HCT116 (cell line): ENCODE data around the gene GRIFIN. TPM values are rescaled to one million over a fixed set of nuclear protein-coding genes. Genes with fewer than 3 reads are reported as not detected.

Experiments used
- ATAC-seq: fragments of 200-7000 bp; cut with Tn5 transposase; 2 replicates; pipeline ENCODE4 v1.9.1; 2020; ENCODE audit warnings: mild to moderate bottlenecking, moderate library complexity
- BruUV-seq: library from RNA; stranded (reverse); fragments of 400-500 nt; replicated peaks from 2 replicates; lab custom pipeline; 2021; lab: Mats Ljungman, UMichigan
- CTCF ChIA-PET: fragments of 300-600 bp; sonication (Branson Sonifier 250); formaldehyde crosslinking; loops from one replicate; lab custom pipeline; 2021; ENCODE audit warnings: antibody characterized with exemption; lab: Charles Lee
- POLR2A ChIA-PET: fragments of 300-600, 350-600 bp; sonication (Branson Sonifier 250); formaldehyde crosslinking; loops from one replicate; lab custom pipeline; 2021; ENCODE audit warnings: antibody characterized with exemption; lab: Charles Lee
- RAD21 ChIA-PET, 2 experiments: fragments of 300-600 bp; sonication (Branson Sonifier 250); formaldehyde crosslinking; loops; one replicate each; lab custom pipeline; 2023; ENCODE audit warnings: low total read pairs in 2 of 2; ENCODE audit not compliant: uncharacterized antibody in 2 of 2, unreplicated experiment in 2 of 2, low non-redundant PET in 1 of 2; lab: Charles Lee
- DNase-seq: peaks from one replicate; pipeline ENCODE4 v3.0.0-alpha.2; 2010; ENCODE audit warnings: low read depth, low spot score
- H2AFZ ChIP-seq: fragments of 200-600 bp; shearing (Covaris generic), sonication (generic); 2 replicates; pipeline ENCODE4 v1.6.1; 2017; ENCODE audit warnings: low read depth, mixed run types, mixed read lengths, antibody characterized with exemption, low read length; ENCODE audit not compliant: poor library complexity, severe bottlenecking
- H3K27ac ChIP-seq: 2 replicates; pipeline ENCODE4 v1.5.1; 2012; ENCODE audit warnings: low read depth, low read length
- H3K27me3 ChIP-seq: fragments of 200-600 bp; sonication (generic); 2 replicates; pipeline ENCODE4 v1.6.1; 2016; ENCODE audit warnings: mixed run types, low read length, mixed read lengths; ENCODE audit not compliant: insufficient read depth
- H3K36me3 ChIP-seq, 2 experiments: fragments of 200-500 bp in 1 of 2; fragments of 200-600 bp in 1 of 2; sonication (Bioruptor generic) in 1 of 2; sonication (generic) in 1 of 2; 2 replicates each; pipeline versions ENCODE4 v1.5.1 to v1.6.1; 2014 to 2016; ENCODE audit warnings: low read length in 2 of 2, inconsistent platforms in 1 of 2, mixed read lengths in 1 of 2, mixed run types in 1 of 2; ENCODE audit not compliant: insufficient read depth in 2 of 2, control insufficient read depth in 1 of 2
- H3K4me1 ChIP-seq, 2 experiments: fragments of 200-600 bp in 1 of 2; sonication (generic) in 1 of 2; 2 replicates each; pipeline versions ENCODE4 v1.5.1 to v1.6.1; 2012 to 2017; ENCODE audit warnings: low read length in 2 of 2, inconsistent platforms in 1 of 2, mild to moderate bottlenecking in 1 of 2, mixed read lengths in 1 of 2, mixed run types in 1 of 2, moderate library complexity in 1 of 2; ENCODE audit not compliant: insufficient read depth in 2 of 2, control insufficient read depth in 1 of 2
- H3K4me2 ChIP-seq: fragments of 200-600 bp; sonication (generic); 2 replicates; pipeline ENCODE4 v1.6.1; 2017; ENCODE audit warnings: mixed run types, low read length, mixed read lengths
- H3K4me3 ChIP-seq, 2 experiments: fragments of 200-600 bp in 1 of 2; sonication (generic) in 1 of 2; replicated peaks in 1 of 2; 2 replicates each; pipeline ENCODE4 v1.5.1; 2011 to 2016; ENCODE audit warnings: low read length in 2 of 2, control low read depth in 1 of 2, low read depth in 1 of 2, mild to moderate bottlenecking in 1 of 2, mixed read lengths in 1 of 2, mixed run types in 1 of 2
- H3K79me2 ChIP-seq: fragments of 200-600 bp; sonication (generic); 2 replicates; pipeline ENCODE4 v1.6.1; 2017; ENCODE audit warnings: mild to moderate bottlenecking, mixed run types, low read length, moderate library complexity, mixed read lengths; ENCODE audit not compliant: insufficient read depth
- H3K9ac ChIP-seq: fragments of 200-600 bp; sonication (generic); 2 replicates; pipeline ENCODE4 v1.6.1; 2016; ENCODE audit warnings: low read length, mixed read lengths
- H3K9me2 ChIP-seq: fragments of 200-600 bp; sonication (generic), shearing (Covaris generic); 2 replicates; pipeline ENCODE4 v1.6.1; 2017; ENCODE audit warnings: mixed run types, mild to moderate bottlenecking, moderate library complexity; ENCODE audit not compliant: insufficient read depth
- H3K9me3 ChIP-seq, 2 experiments: fragments of 200-500 bp in 1 of 2; fragments of 200-600 bp in 1 of 2; sonication (Bioruptor generic) in 1 of 2; sonication (generic) in 1 of 2; 2 replicates each; pipeline ENCODE4 v1.6.1; 2014 to 2017; ENCODE audit warnings: low read length in 2 of 2, mixed read lengths in 2 of 2, inconsistent platforms in 1 of 2, low read depth in 1 of 2, mild to moderate bottlenecking in 1 of 2, mixed run types in 1 of 2, moderate library complexity in 1 of 2; ENCODE audit not compliant: control insufficient read depth in 1 of 2, insufficient read depth in 1 of 2
- H4K20me1 ChIP-seq: fragments of 200-600 bp; sonication (generic), shearing (Covaris generic); 2 replicates; pipeline ENCODE4 v1.6.1; 2017; ENCODE audit warnings: mixed run types, mild to moderate bottlenecking, moderate library complexity; ENCODE audit not compliant: insufficient read depth
- CBX3 ChIP-seq: IDR thresholded peaks from 2 replicates; pipeline ENCODE4 v1.6.1; 2012; ENCODE audit warnings: low read depth
- CTCF ChIP-seq, 3 experiments: fragments of 200-600 bp in 1 of 3; sonication (generic) in 1 of 3; IDR thresholded peaks in 2 of 3; conservative IDR thresholded peaks in 1 of 3; 2 replicates each; pipeline ENCODE4 v1.5.1; 2012 to 2017; ENCODE audit warnings: low read depth in 2 of 3, low read length in 2 of 3, antibody characterized with exemption in 1 of 3, borderline replicate concordance in 1 of 3, control low read depth in 1 of 3, mild to moderate bottlenecking in 1 of 3, mixed read lengths in 1 of 3, mixed run types in 1 of 3, moderate library complexity in 1 of 3; ENCODE audit not compliant: insufficient read depth in 1 of 3
- EGR1 ChIP-seq: IDR thresholded peaks from 2 replicates; pipeline ENCODE4 v1.6.1; 2012; ENCODE audit warnings: low read depth
- ELF1 ChIP-seq: IDR thresholded peaks from 2 replicates; pipeline ENCODE4 v1.6.1; 2012; ENCODE audit warnings: low read depth, borderline replicate concordance
- EZH2 ChIP-seq: fragments of 200-600 bp; sonication (generic); IDR thresholded peaks from 2 replicates; pipeline ENCODE4 v1.6.1; 2017; ENCODE audit warnings: antibody characterized with exemption, mixed run types
- EZH2phosphoT487 ChIP-seq: fragments of 200-600 bp; IDR thresholded peaks from 2 replicates; pipeline ENCODE4 v1.6.1; 2018; ENCODE audit warnings: antibody characterized with exemption, borderline replicate concordance
- FOSL1 ChIP-seq: IDR thresholded peaks from 2 replicates; pipeline ENCODE4 v1.6.1; 2012; ENCODE audit warnings: low read depth
- JUND ChIP-seq: IDR thresholded peaks from 2 replicates; pipeline ENCODE4 v1.6.1; 2012
- POLR2A ChIP-seq: IDR thresholded peaks from 2 replicates; pipeline ENCODE4 v1.7.0; 2011; ENCODE audit warnings: borderline replicate concordance; ENCODE audit not compliant: insufficient read depth, insufficient read length; ENCODE audit errors: extremely low read depth
- POLR2AphosphoS5 ChIP-seq: IDR thresholded peaks from 2 replicates; pipeline ENCODE4 v1.6.1; 2011; ENCODE audit warnings: mild to moderate bottlenecking, low read depth, low read length, moderate library complexity
- RAD21 ChIP-seq: IDR thresholded peaks from 2 replicates; pipeline ENCODE4 v1.6.1; 2012; ENCODE audit warnings: low read depth, mild to moderate bottlenecking
- REST ChIP-seq: IDR thresholded peaks from 2 replicates; pipeline ENCODE4 v1.6.1; 2012; ENCODE audit warnings: low read depth
- SIN3A ChIP-seq: IDR thresholded peaks from 2 replicates; pipeline ENCODE4 v1.6.1; 2012; ENCODE audit warnings: low read depth
- SP1 ChIP-seq: IDR thresholded peaks from 2 replicates; pipeline ENCODE4 v1.6.1; 2012; ENCODE audit warnings: low read depth
- SRF ChIP-seq: IDR thresholded peaks from 2 replicates; pipeline ENCODE4 v1.6.1; 2012; ENCODE audit warnings: low read depth
- TCF7L2 ChIP-seq: IDR thresholded peaks from 2 replicates; pipeline ENCODE4 v1.7.0; 2011; ENCODE audit warnings: borderline replicate concordance, inconsistent platforms; ENCODE audit not compliant: insufficient read depth, insufficient read length; ENCODE audit errors: extremely low read depth
- YY1 ChIP-seq: IDR thresholded peaks from 2 replicates; pipeline ENCODE4 v1.6.1; 2011; ENCODE audit warnings: low read length, low read depth, moderate library complexity, mild to moderate bottlenecking; ENCODE audit not compliant: insufficient replicate concordance; ENCODE audit errors: extremely low read depth
- ZFX ChIP-seq: fragments of 450-650 bp; IDR thresholded peaks from 2 replicates; pipeline ENCODE4 v1.6.1; 2017
- ZNF274 ChIP-seq: fragments of 200-500 bp; sonication (Bioruptor generic); IDR thresholded peaks from 2 replicates; pipeline ENCODE4 v1.6.1; 2014; ENCODE audit warnings: mild to moderate bottlenecking, low read depth, low read length, inconsistent platforms
- intact Hi-C: fragments of 100-400 bp; cut with micrococcal nuclease; formaldehyde crosslinking; loops from 2 replicates; pipeline ENCODE4 v1.10.0; 2022
- total RNA-seq: library from RNA; stranded (reverse); gene quantifications from one replicate; pipeline ENCODE4 v1.2.1, GENCODE V29; 2021; ENCODE audit not compliant: unreplicated experiment
- TF ChIP-seq, protein P1 (sequence below): IDR thresholded peaks from 2 replicates; pipeline ENCODE4 v1.6.1; 2011; ENCODE audit warnings: mild to moderate bottlenecking, low read length, moderate library complexity; ENCODE audit not compliant: insufficient replicate concordance; ENCODE audit errors: extremely low read depth

The GRIFIN gene
- total RNA-seq, 1 experiment from 2014 or later = not detected

DNA sequence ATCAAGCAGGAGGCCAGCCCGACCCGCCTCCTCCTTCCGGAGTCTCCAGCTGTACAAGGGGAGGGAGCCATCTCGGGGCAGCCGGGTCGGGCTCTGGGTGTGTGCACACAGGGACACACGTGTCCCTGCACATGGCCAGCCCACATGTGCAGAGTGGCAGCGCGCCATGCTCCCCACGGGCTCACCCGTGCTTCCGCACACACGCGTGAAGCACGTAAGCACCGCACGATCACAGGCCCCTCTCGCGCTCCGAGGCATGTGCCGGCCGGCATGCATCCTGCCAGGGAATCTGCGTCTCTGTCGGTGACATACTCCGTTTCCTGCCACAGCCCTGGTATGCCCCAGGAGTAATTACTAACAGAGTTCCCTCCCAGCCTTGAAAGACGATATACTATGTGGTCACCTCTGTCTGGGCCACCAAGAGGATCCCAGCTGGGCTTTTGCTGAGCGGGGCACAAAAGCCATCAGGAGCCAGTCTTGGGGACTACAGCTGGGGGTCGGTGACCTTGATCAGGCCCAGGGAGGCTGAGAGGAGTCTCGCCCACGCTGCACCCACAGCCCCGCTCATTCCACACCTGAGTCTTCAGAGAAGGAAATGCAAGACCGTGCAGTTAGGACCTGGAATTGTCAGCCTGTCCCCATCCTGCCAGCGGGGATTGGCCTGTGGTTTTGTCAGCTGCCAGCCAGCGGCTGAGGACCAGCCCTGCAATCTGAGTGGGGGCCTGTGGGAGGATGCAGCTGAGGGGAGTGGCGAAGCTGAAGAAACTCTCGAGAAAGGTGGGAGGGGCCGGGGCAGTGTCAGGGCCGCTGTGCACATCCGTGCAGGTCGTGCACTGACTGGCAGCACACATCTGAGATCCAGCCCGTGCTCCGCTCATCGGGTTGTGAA, 32.4 kb upstream of the GRIFIN start:
- H3K36me3 ChIP-seq = no peaks in the 10 kb centered on the region
- no peak for DNase-seq
- ChIA-PET RAD21 (no interaction called here), POLR2A (no interaction called here), CTCF (no interaction called here)
- no peaks in the 10 kb centered on the region for H3K79me2 ChIP-seq
- BruUV-seq = no TSS peak
- H3K4me2 ChIP-seq = no peak overlapping the region
- no peak overlapping the region; the same call in 1 of the 2 replicates for H3K27ac ChIP-seq
- no peak overlapping the region for H3K4me3 ChIP-seq
- no peaks in the 10 kb centered on the region for H4K20me1 ChIP-seq
- no peak overlapping the region for H2AFZ ChIP-seq
- ATAC-seq = no peak
- H3K9ac ChIP-seq = no peak overlapping the region
- no peaks in the 10 kb centered on the region for H3K9me2 ChIP-seq
- H3K27me3 ChIP-seq = no peaks in the 10 kb centered on the region
- no peaks in the 10 kb centered on the region for H3K4me1 ChIP-seq
- intact Hi-C loops = no loop called here
- TF ChIP-seq JUND (no peak), EZH2phosphoT487 (no peak), RAD21 (no peak), POLR2A (no peak), SIN3A (no peak), ELF1 (no peak), ZFX (no peak), EGR1 (no peak), CBX3 (no peak), EZH2 (no peak), POLR2AphosphoS5 (no peak), YY1 (no peak), FOSL1 (no peak), CTCF (IDR thresholded peaks at IDR 0.05 in 2 of 3, conservative IDR thresholded peaks at IDR 0.05 in 1 of 3; ENCODE audit: borderline replicate concordance in 1 of 3, insufficient read depth in 1 of 3, low read depth in 2 of 3, low read length in 2 of 3) (no peak), ZNF274 (no peak), TCF7L2 (no peak), REST (no peak), SP1 (no peak), SRF (no peak)
- TF ChIP-seq, protein P1, sequence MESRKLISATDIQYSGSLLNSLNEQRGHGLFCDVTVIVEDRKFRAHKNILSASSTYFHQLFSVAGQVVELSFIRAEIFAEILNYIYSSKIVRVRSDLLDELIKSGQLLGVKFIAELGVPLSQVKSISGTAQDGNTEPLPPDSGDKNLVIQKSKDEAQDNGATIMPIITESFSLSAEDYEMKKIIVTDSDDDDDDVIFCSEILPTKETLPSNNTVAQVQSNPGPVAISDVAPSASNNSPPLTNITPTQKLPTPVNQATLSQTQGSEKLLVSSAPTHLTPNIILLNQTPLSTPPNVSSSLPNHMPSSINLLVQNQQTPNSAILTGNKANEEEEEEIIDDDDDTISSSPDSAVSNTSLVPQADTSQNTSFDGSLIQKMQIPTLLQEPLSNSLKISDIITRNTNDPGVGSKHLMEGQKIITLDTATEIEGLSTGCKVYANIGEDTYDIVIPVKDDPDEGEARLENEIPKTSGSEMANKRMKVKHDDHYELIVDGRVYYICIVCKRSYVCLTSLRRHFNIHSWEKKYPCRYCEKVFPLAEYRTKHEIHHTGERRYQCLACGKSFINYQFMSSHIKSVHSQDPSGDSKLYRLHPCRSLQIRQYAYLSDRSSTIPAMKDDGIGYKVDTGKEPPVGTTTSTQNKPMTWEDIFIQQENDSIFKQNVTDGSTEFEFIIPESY = no peak
- H3K9me3 ChIP-seq = no peaks in the 10 kb centered on the region
